GM12865 (cell line): Measurements from ENCODE around the gene RYR3.

Source experiments
- DNase-seq: peaks from one replicate; pipeline ENCODE4 v3.0.0; 2010; ENCODE audit warnings: low read depth
- H3K4me3 ChIP-seq: 2 replicates; pipeline ENCODE4 v1.5.1; 2011; ENCODE audit warnings: mild to moderate bottlenecking, low read depth, low read length, control low read depth
- TF ChIP-seq, protein P1 (sequence below): IDR thresholded peaks from 2 replicates; pipeline ENCODE4 v1.5.1; 2011; ENCODE audit warnings: low read length, control low read depth, low read depth, inconsistent platforms; ENCODE audit not compliant: insufficient read depth; ENCODE audit errors: missing control alignments

RYR3 gene

DNA sequence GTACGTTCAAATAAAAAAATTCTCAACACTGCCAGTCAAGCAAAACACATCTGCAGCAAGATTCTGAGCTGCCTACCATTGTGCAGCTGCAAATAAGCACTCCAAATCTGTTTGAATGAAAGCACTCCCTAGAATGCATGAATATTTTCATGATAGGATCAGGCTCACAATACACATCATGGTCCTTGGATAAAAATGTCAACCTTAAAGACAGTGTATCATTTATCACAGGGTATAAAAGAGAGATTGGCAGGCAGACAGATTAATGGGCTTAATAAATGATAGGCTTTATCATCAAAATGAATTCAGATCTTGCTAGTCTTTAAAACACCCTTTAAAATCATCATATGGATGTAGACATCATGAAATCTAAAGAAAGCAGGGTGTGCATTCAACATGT is 9.2 kb downstream of the RYR3 start:
- no peak for DNase-seq
- H3K4me3 ChIP-seq = no peak overlapping the region
- TF ChIP-seq, protein P1, sequence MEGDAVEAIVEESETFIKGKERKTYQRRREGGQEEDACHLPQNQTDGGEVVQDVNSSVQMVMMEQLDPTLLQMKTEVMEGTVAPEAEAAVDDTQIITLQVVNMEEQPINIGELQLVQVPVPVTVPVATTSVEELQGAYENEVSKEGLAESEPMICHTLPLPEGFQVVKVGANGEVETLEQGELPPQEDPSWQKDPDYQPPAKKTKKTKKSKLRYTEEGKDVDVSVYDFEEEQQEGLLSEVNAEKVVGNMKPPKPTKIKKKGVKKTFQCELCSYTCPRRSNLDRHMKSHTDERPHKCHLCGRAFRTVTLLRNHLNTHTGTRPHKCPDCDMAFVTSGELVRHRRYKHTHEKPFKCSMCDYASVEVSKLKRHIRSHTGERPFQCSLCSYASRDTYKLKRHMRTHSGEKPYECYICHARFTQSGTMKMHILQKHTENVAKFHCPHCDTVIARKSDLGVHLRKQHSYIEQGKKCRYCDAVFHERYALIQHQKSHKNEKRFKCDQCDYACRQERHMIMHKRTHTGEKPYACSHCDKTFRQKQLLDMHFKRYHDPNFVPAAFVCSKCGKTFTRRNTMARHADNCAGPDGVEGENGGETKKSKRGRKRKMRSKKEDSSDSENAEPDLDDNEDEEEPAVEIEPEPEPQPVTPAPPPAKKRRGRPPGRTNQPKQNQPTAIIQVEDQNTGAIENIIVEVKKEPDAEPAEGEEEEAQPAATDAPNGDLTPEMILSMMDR = no peak

DNA sequence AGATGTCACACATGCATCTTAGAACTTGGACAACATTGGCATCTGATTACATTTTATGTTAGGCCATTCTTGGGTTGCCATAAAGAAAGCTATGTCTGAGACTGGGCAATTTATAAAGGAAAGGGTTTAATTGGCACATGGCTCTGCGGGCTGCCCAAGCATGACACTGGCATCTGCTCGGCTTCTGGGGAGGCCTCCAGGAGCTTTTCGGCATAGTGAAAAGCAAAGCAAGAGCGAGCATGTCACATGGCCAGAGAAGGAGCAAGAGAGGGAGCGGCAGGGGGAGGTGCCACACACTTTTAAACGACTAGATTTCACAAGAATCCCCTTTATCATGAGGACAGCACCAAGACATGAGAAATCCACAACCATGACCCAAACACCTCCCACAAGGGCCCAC is 11.3 kb downstream of the RYR3 start:
- no peak overlapping the region for H3K4me3 ChIP-seq
- TF ChIP-seq, protein P1 = no peak
- DNase-seq = no peak

DNA sequence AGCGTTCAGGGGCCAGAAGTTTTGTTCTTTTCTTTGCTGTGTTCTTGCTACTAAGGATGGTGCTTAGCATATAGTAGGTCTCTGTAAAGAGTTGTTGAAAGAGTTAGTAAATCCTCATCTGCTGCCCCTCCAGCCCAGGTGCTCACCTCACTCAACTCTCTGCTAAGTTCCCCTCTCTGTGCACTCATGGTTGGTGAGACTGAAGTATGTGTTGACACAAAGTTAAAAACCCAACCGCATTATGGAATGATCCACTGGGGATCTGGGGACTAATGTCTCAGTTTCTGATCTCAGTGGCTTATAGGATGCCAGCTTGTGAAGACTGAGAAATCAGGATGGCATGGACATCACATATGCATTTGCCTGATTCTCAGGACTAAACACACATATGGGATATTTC is 13.8 kb downstream of the RYR3 start:
- no peak overlapping the region for H3K4me3 ChIP-seq
- DNase-seq = no peak
- TF ChIP-seq, protein P1 = no peak

DNA sequence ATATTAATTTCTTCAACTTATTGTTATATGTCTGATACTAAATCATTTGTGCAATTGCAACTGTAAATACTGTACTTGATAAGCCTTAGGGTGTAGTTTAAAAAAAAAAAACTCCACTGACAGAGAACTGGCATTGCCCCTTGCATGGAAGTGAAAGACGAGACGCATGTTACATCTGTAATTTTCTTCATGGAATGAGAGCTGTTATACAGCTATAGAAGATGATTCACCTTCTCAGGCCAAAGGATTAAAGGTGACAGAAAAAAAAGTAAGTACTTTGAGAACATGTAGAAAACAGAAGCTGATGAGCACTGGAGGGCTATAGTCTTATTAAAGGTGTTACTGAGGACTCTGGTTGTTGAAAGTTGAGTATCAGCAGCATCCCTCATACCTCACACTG is 16.1 kb downstream of the RYR3 start:
- no peak overlapping the region for H3K4me3 ChIP-seq
- DNase-seq = no peak
- TF ChIP-seq, protein P1 = no peak

DNA sequence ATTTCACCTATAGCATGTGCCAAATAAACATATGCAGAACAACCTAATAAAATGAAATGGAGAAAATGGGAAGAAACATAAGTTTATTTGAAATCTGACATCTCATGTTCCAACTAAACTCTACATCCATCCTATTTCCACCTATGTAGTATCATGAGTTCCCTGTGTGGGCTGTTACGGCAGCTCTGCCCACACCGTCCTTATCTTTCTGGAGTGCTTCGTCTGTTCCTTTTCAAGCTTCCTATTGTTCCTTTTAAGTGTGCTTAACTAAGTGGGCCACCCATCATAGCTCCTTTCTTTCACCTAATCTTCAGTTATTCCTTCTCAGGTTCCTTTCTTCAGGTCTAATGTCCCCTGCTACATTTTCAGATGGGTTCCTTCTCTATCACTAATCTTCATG is 17.3 kb downstream of the RYR3 start:
- TF ChIP-seq, protein P1 = no peak
- no peak overlapping the region for H3K4me3 ChIP-seq
- no peak for DNase-seq

DNA sequence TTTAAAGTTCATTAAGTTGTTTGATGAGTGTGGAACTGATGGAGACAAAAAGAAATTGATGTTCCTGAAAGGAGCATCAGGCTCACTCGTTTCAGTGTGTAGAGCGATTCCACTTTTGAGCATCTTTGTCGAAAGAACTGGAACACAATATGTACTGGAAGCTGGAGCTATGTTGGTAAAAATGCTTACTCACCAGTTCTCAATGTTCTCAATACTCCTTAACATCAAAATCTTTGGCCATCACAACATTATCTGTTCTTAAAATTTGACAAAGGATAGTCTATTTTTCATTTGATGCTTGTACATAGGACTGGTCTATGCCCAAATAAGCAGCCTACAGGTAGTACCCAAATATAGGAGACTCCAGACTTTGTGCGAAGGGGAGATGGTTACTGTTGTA is 18.7 kb downstream of the RYR3 start:
- TF ChIP-seq, protein P1 = no peak
- no peak overlapping the region for H3K4me3 ChIP-seq
- DNase-seq = no peak

DNA sequence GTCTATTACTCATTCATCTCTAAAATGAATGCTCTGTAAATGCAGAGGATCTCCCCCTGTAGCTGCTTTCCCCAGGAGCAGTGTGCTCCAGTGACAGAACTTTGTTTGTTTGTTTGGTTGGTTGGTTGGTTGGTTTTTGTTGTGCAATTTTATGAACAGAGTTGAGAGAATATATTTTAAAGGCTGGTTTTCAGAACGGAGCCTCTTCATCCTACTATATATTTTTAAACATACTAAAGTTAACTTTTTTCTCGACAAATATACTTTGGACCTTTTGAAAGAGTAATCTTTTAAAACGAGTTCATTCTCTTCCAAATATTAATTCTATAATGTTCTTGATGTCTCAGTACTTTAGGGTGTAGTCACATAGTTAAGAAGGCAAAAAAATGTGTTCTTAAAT is 20.2 kb downstream of the RYR3 start:
- TF ChIP-seq, protein P1 = no peak
- no peak for DNase-seq
- no peak overlapping the region for H3K4me3 ChIP-seq
